ENCODE results near the gene PRKACG.

Gene PRKACG

DNA sequence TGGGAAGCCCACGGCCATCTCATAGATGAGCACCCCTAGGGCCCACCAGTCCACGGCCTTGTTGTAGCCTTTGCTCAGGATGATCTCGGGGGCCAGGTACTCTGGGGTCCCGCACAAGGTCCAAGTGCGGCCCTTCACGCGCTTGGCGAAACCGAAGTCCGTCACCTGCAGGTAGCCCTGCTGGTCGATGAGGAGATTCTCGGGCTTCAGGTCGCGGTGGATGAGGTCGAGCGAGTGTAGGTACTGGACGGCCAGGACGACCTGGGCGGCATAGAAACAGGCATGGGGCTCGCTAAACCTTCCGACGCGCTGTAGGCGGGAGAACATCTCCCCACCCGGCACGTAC lies 558 bp downstream of the PRKACG start:
- no peak for DNase-seq (ENCODE audit: low read depth)
- TF ChIP-seq, protein P1, sequence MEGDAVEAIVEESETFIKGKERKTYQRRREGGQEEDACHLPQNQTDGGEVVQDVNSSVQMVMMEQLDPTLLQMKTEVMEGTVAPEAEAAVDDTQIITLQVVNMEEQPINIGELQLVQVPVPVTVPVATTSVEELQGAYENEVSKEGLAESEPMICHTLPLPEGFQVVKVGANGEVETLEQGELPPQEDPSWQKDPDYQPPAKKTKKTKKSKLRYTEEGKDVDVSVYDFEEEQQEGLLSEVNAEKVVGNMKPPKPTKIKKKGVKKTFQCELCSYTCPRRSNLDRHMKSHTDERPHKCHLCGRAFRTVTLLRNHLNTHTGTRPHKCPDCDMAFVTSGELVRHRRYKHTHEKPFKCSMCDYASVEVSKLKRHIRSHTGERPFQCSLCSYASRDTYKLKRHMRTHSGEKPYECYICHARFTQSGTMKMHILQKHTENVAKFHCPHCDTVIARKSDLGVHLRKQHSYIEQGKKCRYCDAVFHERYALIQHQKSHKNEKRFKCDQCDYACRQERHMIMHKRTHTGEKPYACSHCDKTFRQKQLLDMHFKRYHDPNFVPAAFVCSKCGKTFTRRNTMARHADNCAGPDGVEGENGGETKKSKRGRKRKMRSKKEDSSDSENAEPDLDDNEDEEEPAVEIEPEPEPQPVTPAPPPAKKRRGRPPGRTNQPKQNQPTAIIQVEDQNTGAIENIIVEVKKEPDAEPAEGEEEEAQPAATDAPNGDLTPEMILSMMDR (IDR thresholded peaks at IDR 0.05; ENCODE audit: low read depth, low read length, missing control alignments), result no peak
- no peak overlapping the region for H3K4me3 ChIP-seq (ENCODE audit: low read depth, low read length)

DNA sequence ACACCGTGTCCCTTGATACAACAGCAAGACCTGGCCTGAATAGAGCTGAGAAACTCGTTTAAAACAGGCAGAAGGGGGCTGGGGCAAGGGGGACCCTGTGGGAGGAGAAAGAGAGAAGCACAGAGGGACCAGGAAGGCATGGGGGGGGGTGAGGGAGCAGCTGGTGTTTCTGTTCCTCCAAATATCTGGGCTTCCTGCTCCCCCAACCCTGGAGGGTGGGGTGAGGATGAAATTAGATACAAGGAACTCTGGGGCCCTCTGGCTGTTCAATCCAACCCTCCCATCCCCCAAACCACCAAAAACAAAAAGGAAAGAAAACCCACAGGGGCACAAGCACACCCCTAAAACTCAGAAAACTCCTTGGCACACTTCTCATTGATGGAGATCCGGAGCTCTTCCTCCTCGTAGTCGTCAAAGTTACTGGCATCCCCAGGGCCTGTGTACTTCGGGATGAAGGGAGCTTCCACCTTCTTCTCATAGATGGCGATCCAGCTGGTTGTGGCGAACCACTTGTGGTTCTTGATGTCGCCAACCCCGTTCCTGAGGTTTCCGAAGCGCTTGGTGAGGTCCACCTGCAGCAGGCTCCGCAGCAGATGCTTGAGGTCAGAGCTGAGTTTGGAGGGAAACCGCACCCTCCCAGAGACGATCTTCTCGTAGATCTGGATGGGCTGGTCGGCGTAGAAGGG lies 1.1 kb downstream of the PRKACG start:
- DNase-seq (ENCODE audit: low read depth), result no peak
- TF ChIP-seq, protein P1 (IDR thresholded peaks at IDR 0.05; ENCODE audit: low read depth, low read length, missing control alignments), result no peak

DNA sequence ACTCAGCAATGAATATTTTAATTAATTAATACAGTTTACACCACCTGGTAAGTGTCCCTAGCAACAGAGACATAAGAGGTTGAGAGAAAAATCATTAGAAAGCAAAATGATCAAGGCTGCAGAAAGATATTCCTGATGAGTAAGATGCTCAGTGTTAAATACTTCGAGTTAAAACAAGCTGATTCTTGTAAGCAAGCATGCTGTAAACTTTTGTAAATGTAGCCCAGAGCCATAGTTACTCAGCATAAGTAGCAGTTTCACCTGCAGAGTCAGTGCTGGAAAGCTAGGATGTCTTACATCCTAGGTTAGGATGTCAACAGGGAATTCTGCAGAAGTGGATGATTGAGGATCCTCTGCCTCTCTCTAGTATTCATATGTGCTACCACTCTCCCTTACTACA lies 4.2 kb downstream of the PRKACG start:
- H3K4me3 ChIP-seq (ENCODE audit: low read depth, low read length), result no peak overlapping the region
- TF ChIP-seq, protein P1 (IDR thresholded peaks at IDR 0.05; ENCODE audit: low read depth, low read length, missing control alignments), result no peak
- no peak for DNase-seq (ENCODE audit: low read depth)

More for the DNA sequence above, 1.1 kb downstream of the PRKACG start:
- H3K4me3 ChIP-seq (ENCODE audit: low read depth, low read length), result no peak overlapping the region

DNA sequence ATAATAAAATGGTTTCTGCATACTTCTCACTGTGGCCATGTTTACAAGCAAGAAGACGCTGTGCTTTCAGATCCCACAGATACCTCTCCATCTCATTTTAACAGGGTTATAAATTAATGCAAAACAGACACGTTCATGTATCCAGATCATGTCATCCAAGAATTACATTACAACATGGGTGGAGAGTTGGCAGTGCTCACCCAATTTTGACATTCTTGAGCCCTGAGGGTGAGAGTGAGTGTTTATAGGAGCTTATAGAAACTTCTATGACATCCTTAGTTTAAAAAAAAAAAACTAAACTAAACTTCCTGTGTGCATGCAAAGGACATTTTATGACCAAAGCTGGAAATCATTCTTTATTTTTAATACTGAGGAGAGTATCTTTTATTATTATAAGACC lies 9.1 kb downstream of the PRKACG start:
- H3K4me3 ChIP-seq (ENCODE audit: low read depth, low read length), result no peak overlapping the region
- no peak for DNase-seq (ENCODE audit: low read depth)
- TF ChIP-seq, protein P1 (IDR thresholded peaks at IDR 0.05; ENCODE audit: low read depth, low read length, missing control alignments), result no peak

DNA sequence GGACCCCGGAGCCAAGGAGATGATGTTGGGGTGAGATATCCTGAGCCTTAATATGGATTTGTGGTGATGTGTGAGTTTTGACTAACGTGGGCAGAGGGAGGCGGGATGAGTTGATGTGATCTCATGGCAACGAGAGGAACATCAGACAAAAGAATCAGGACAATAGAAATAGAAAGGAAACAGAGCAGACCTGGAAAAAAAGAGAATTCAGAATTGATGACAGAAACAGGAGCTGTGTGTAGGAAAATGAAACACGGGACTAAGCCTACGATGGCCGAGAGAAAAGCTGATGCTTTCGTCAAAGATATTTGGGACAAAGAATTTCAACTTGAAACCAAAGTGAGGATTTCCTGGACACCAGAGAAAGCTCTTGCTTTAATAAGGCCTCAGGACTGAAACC lies 10.9 kb downstream of the PRKACG start:
- no peak for DNase-seq (ENCODE audit: low read depth)
- TF ChIP-seq, protein P1 (IDR thresholded peaks at IDR 0.05; ENCODE audit: low read depth, low read length, missing control alignments), result no peak
- no peak overlapping the region for H3K4me3 ChIP-seq (ENCODE audit: low read depth, low read length)

DNA sequence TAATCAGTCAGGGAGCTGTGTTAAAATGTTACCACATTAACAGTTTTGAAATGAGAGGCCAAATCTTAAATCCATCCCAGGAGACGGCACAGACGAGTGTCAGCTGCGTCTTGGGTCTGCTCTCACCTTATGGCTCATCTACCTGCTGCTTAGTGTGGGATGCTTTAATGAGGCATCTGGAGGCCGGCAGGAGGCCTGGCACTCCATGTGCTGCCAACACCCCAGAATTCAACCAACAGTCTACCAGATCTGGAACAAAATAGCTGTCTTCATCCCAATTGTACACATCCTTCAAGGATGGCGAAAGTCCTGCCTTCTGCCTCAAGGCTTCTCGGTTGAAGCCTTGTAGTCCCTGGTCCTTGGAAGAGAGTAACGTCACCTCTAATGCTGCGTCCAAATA lies 12.0 kb downstream of the PRKACG start:
- no peak for DNase-seq (ENCODE audit: low read depth)
- TF ChIP-seq, protein P1 (IDR thresholded peaks at IDR 0.05; ENCODE audit: low read depth, low read length, missing control alignments), result no peak
- H3K4me3 ChIP-seq (ENCODE audit: low read depth, low read length), result no peak overlapping the region

Data from GM12864 (cell line).